ENCODE measurements around the gene AATK. TPM values are rescaled to one million over a fixed set of nuclear protein-coding genes. Genes with fewer than 3 reads are reported as not detected.

AATK gene
- total RNA-seq, 1 experiment from 2014 or later: 0.46 TPM

DNA sequence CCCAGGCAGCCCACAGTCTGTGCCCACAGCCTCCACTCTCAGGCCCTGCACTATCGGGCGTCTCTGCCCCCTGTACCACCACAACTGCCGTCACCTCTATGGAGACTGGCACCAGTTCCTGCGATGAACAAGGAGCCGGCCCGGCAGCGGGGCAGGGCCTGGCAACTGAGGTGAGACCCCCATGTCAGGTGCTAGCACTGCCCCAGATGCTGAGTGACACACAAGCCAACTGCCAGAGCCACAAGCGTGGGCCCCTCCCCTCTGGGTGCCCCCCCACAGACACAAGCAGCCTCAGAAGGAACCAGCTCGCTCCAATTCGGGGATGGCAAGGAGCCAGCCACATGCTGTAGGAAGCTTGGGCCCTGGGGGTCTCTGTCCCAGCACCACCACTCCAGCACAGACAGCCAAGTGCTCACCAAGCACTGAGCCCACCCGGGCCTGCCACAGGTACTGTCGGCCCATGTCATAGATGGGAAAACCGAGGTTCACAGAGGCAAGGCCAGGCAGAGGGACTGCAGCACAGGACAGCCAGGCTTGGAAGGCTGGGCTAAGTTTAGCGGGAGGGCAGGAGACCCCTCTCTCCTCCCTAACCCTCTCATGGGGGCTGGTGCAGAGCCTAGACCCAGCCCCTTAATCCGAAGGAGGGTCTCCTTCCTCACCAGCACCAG is 2.2 kb downstream of the AATK start:
- no TSS peak for BruUV-seq (replicated peaks)

DNA sequence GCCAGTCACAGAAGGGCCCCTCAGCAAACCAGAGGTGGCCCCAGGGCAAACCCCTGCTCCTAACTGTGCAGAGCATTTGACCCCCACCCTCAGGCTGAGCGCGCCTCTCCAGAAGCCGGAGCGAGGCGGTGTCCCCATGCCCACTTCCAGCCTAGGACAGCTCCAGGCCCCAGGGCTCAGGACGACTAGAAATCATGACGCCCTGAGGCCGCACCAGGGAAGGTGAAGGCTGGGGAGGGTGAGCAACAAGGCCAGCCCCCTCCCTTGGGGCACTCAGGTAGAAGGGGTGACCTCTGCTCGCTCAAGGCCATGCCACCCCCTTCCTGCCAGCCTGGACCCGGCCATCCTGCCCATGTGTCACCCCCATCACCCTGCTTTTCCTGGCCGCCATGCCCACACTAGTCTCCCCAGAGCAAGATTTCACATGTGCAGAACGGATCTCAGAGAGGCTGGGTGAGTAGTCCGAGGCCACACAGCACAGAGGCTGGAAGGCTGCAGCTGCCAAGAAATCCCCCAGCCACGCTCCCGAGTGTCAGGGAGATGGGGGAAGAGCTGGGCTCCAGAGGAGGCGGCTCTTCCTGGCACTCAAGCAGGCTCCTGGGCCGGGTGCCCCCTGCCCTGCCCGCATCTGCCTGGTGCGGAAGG is 2.8 kb downstream of the AATK start:
- CTCF ChIA-PET: no interaction called here
- no peaks in the 10 kb centered on the region for H3K4me1 ChIP-seq (replicated peaks; ENCODE audit: insufficient read depth)

More for the DNA sequence above, 2.2 kb downstream of the AATK start:
- H3F3A ChIP-seq (ENCODE audit: insufficient read depth, low read depth): no peaks in the 10 kb centered on the region
- H3K79me2 ChIP-seq (ENCODE audit: low read depth): no peaks in the 10 kb centered on the region
- no peaks in the 10 kb centered on the region for H3K36me3 ChIP-seq (ENCODE audit: low read depth)
- no peaks in the 10 kb centered on the region for H3K9me3 ChIP-seq (ENCODE audit: insufficient read depth, low read depth)
- CTCF ChIA-PET: no interaction called here
- H4K20me1 ChIP-seq (ENCODE audit: insufficient read depth): no peaks in the 10 kb centered on the region
- H3K27me3 ChIP-seq (ENCODE audit: insufficient read depth, low read depth): peaks cover 21% of the 10 kb centered on the region
- POLR2A ChIA-PET (ENCODE audit: unreplicated experiment): no interaction called here
- H3K9me2 ChIP-seq (ENCODE audit: insufficient read depth): no peaks in the 10 kb centered on the region
- DNase-seq: no peak
- no peak overlapping the region for H3K27ac ChIP-seq
- H3K4me2 ChIP-seq: no peak overlapping the region
- no peak overlapping the region for H2AFZ ChIP-seq
- TF ChIP-seq EZH2 (IDR thresholded peaks at IDR 0.05; ENCODE audit: low read depth): no peak
- TF ChIP-seq, protein P1, sequence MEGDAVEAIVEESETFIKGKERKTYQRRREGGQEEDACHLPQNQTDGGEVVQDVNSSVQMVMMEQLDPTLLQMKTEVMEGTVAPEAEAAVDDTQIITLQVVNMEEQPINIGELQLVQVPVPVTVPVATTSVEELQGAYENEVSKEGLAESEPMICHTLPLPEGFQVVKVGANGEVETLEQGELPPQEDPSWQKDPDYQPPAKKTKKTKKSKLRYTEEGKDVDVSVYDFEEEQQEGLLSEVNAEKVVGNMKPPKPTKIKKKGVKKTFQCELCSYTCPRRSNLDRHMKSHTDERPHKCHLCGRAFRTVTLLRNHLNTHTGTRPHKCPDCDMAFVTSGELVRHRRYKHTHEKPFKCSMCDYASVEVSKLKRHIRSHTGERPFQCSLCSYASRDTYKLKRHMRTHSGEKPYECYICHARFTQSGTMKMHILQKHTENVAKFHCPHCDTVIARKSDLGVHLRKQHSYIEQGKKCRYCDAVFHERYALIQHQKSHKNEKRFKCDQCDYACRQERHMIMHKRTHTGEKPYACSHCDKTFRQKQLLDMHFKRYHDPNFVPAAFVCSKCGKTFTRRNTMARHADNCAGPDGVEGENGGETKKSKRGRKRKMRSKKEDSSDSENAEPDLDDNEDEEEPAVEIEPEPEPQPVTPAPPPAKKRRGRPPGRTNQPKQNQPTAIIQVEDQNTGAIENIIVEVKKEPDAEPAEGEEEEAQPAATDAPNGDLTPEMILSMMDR (conservative IDR thresholded peaks at IDR 0.05): no peak
- no peaks in the 10 kb centered on the region for H3K4me1 ChIP-seq (replicated peaks; ENCODE audit: insufficient read depth)
- intact Hi-C loops (cut with micrococcal nuclease; ENCODE audit: unreplicated experiment): no loop called here
- no peak overlapping the region for H3K4me3 ChIP-seq

DNA sequence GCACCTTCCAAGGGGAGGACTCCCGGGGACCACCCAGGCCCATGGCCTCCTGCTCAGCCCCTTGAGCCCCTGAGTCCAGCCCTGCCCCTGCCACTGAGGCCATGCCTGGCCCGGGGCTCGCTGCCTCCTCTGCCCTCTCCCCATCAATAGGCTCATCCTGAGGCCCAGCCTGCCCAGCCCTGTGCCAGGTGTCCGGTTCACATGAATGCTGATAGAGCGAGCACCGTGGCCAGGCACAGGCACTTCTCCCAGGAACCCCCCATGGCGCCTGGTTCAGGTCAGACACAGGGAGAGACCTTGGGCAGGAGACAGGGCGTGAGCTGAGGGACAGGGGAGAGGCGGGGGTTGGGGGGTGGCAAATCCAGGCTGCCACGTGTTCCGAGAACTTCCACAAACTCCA is 3.5 kb downstream of the AATK start:
- no peak for TF ChIP-seq EZH2 (IDR thresholded peaks at IDR 0.05; ENCODE audit: low read depth)
- TF ChIP-seq, protein P1 (conservative IDR thresholded peaks at IDR 0.05): no peak
- Histone ChIP-seq H3K27ac (no peak overlapping the region), H2AFZ (no peak overlapping the region), H3K4me1 (replicated peaks; ENCODE audit: insufficient read depth) (no peaks in the 10 kb centered on the region), H3K27me3 (ENCODE audit: insufficient read depth, low read depth) (peaks cover 21% of the 10 kb centered on the region), H3K36me3 (ENCODE audit: low read depth) (no peaks in the 10 kb centered on the region), H3K4me2 (no peak overlapping the region), H3K9me3 (ENCODE audit: insufficient read depth, low read depth) (no peaks in the 10 kb centered on the region), H3F3A (ENCODE audit: insufficient read depth, low read depth) (no peaks in the 10 kb centered on the region), H3K79me2 (ENCODE audit: low read depth) (no peaks in the 10 kb centered on the region), H3K4me3 (no peak overlapping the region), H3K9me2 (ENCODE audit: insufficient read depth) (no peaks in the 10 kb centered on the region), H4K20me1 (ENCODE audit: insufficient read depth) (no peaks in the 10 kb centered on the region)
- no peak for DNase-seq
- intact Hi-C loops (cut with micrococcal nuclease; ENCODE audit: unreplicated experiment): no loop called here
- POLR2A ChIA-PET (ENCODE audit: unreplicated experiment): no interaction called here
- CTCF ChIA-PET: no interaction called here
- BruUV-seq (replicated peaks): no TSS peak

More for the DNA sequence above, 2.8 kb downstream of the AATK start:
- Histone ChIP-seq H3K36me3 (ENCODE audit: low read depth) (no peaks in the 10 kb centered on the region), H3K4me2 (no peak overlapping the region), H2AFZ (no peak overlapping the region), H3F3A (ENCODE audit: insufficient read depth, low read depth) (no peaks in the 10 kb centered on the region), H3K27me3 (ENCODE audit: insufficient read depth, low read depth) (peaks cover 21% of the 10 kb centered on the region), H3K9me2 (ENCODE audit: insufficient read depth) (no peaks in the 10 kb centered on the region), H3K27ac (no peak overlapping the region), H3K79me2 (ENCODE audit: low read depth) (no peaks in the 10 kb centered on the region), H3K4me3 (no peak overlapping the region), H3K9me3 (ENCODE audit: insufficient read depth, low read depth) (no peaks in the 10 kb centered on the region), H4K20me1 (ENCODE audit: insufficient read depth) (no peaks in the 10 kb centered on the region)
- DNase-seq: no peak
- intact Hi-C loops (cut with micrococcal nuclease; ENCODE audit: unreplicated experiment): no loop called here
- no TSS peak for BruUV-seq (replicated peaks)
- no peak for TF ChIP-seq EZH2 (IDR thresholded peaks at IDR 0.05; ENCODE audit: low read depth)
- TF ChIP-seq, protein P1 (conservative IDR thresholded peaks at IDR 0.05): no peak
- POLR2A ChIA-PET (ENCODE audit: unreplicated experiment): no interaction called here
